Right atrium auricular region (tissue), 2 donors: ENCODE results near the gene GDPD5. TPM values are rescaled to one million over a fixed set of nuclear protein-coding genes. Genes with fewer than 3 reads are reported as not detected.

ENCODE experiments used
- DNase-seq: peaks from one replicate; pipeline ENCODE4 v3.0.0-alpha.2; 2019; ENCODE audit warnings: low spot score
- H3K27ac ChIP-seq, 2 donors: fragments of 200-600 bp; sonication (generic); 1 replicate in 1 of 2; 2 replicates in 1 of 2; pipeline ENCODE4 v1.5.1; 2016 to 2019
- H3K27me3 ChIP-seq, 2 donors: fragments of 200-600 bp; sonication (generic); one replicate each; pipeline versions ENCODE4 v1.5.1 to v1.6.0; 2017 to 2019
- H3K36me3 ChIP-seq: fragments of 200-600 bp; sonication (generic); one replicate; pipeline ENCODE4 v1.5.1; 2016
- H3K4me1 ChIP-seq, 2 donors: fragments of 200-600 bp; sonication (generic); one replicate each; pipeline versions ENCODE4 v1.5.1 to v1.6.0; 2017 to 2019
- H3K4me3 ChIP-seq, 2 donors: fragments of 200-600 bp; sonication (generic); 1 replicate in 1 of 2; 2 replicates in 1 of 2; pipeline ENCODE4 v1.5.1; 2017 to 2019; ENCODE audit warnings: mild to moderate bottlenecking in 1 of 2, moderate library complexity in 1 of 2
- H3K9me3 ChIP-seq, 2 donors: fragments of 200-600 bp; sonication (generic); one replicate each; pipeline ENCODE4 v1.5.1; 2019
- CTCF ChIP-seq, 2 donors: fragments of 200-600 bp; sonication (generic); IDR thresholded peaks; one replicate each; pipeline ENCODE4 v1.5.1; 2019; ENCODE audit warnings: antibody characterized with exemption in 2 of 2
- total RNA-seq, 2 donors: library from RNA; depleted of rRNA; stranded (reverse); fragments of >200 nt; gene quantifications; one replicate each; pipeline ENCODE4 v1.1.0, GENCODE V29; 2016

GDPD5 gene
- total RNA-seq, 2 donors from 2014 or later: 3.5 to 6.1 TPM

GRCh38 chr11:75492181-75492820 lies 33.4 kb downstream of the GDPD5 start:
- Histone ChIP-seq H3K4me3 (no peak overlapping the region), H3K27ac (no peak overlapping the region), H3K36me3 (no peaks in the 10 kb centered on the region), H3K27me3 (no peaks in the 10 kb centered on the region), H3K4me1 (no peaks in the 10 kb centered on the region), H3K9me3 (no peaks in the 10 kb centered on the region)
- no peak for DNase-seq
- no peak for TF ChIP-seq CTCF (IDR thresholded peaks at IDR 0.05)

- no peak overlapping the region for H3K4me3 ChIP-seq
- no peaks in the 10 kb centered on the region for H3K27me3 ChIP-seq
- H3K27ac ChIP-seq: no peak overlapping the region
- no peak for DNase-seq
- no peak for TF ChIP-seq CTCF (IDR thresholded peaks at IDR 0.05)
- H3K36me3 ChIP-seq: no peaks in the 10 kb centered on the region
- no peaks in the 10 kb centered on the region for H3K9me3 ChIP-seq
- no peaks in the 10 kb centered on the region for H3K4me1 ChIP-seq
Observed at GRCh38 chr11:75491465-75491864, 34.3 kb downstream of the GDPD5 start.

- Histone ChIP-seq H3K9me3 (no peaks in the 10 kb centered on the region), H3K27me3 (no peaks in the 10 kb centered on the region), H3K4me3 (no peak overlapping the region), H3K36me3 (no peaks in the 10 kb centered on the region), H3K27ac (no peak overlapping the region), H3K4me1 (no peaks in the 10 kb centered on the region)
- DNase-seq: no peak
- no peak for TF ChIP-seq CTCF (IDR thresholded peaks at IDR 0.05)
Observed at GRCh38 chr11:75490221-75491181, 35.2 kb downstream of the GDPD5 start.

- Histone ChIP-seq H3K9me3 (no peaks in the 10 kb centered on the region), H3K4me1 (no peaks in the 10 kb centered on the region), H3K4me3 (no peak overlapping the region), H3K27ac (no peak overlapping the region), H3K27me3 (no peaks in the 10 kb centered on the region), H3K36me3 (no peaks in the 10 kb centered on the region)
- no peak for TF ChIP-seq CTCF (IDR thresholded peaks at IDR 0.05)
- no peak for DNase-seq
Observed at GRCh38 chr11:75487365-75487764, 38.4 kb downstream of the GDPD5 start.

GRCh38 chr11:75485742-75486141 lies 40.0 kb downstream of the GDPD5 start:
- Histone ChIP-seq H3K4me1 (no peaks in the 10 kb centered on the region), H3K36me3 (no peaks in the 10 kb centered on the region), H3K27me3 (no peaks in the 10 kb centered on the region), H3K27ac (no peak overlapping the region), H3K4me3 (no peak overlapping the region), H3K9me3 (no peaks in the 10 kb centered on the region)
- DNase-seq: no peak
- TF ChIP-seq CTCF (IDR thresholded peaks at IDR 0.05): no peak
